Measurements from ENCODE around the gene MRPL43. TPM values are rescaled to one million over a fixed set of nuclear protein-coding genes. Genes with fewer than 3 reads are reported as not detected.
A peak's percentile ranks its signal among the peaks of the same experiment; 100 is the strongest.

The MRPL43 gene
- total and polyA plus RNA-seq, 2 experiments from 2014 or later = 83.5 to 145 TPM

DNA sequence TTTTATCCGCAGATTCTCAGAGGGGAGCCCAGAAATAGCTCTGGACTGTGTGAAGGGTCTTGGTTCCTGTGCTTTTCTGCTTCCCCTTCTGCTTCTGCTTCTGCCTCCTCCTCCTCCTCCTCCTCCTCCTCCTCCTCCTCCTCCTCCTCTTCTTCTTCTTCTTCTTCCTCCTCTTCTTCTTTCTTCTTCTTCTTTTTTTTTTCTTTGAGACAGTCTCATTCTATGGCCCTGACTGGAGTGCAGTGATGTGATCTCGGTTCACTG is 32.1 kb upstream of the MRPL43 start:
- H3K27ac ChIP-seq = no peak overlapping the region
- H3F3A ChIP-seq (ENCODE audit: insufficient read depth) = 0 out of 2 replicates have a peak, but pooled peaks cover 7% of the 10 kb centered on the region
- H3K9ac ChIP-seq = no peak overlapping the region
- WGBS, 2 experiments (ENCODE audit: low coverage in 1 of 2, low lambda C conversion rate in 2 of 2, missing lambda C conversion rate in 2 of 2) = 64 to 66% methylated on average over 2 of the region's 2 CpGs
- no peaks in the 10 kb centered on the region for H3K36me3 ChIP-seq (ENCODE audit: low read depth)
- no peaks in the 10 kb centered on the region for H3K79me2 ChIP-seq (ENCODE audit: insufficient read depth)
- H2AFZ ChIP-seq = no peak overlapping the region
- no peak overlapping the region for H3K4me2 ChIP-seq (ENCODE audit: unreplicated experiment)
- TF ChIP-seq EZH2phosphoT487 (IDR thresholded peaks at IDR 0.05; ENCODE audit: insufficient read depth, low read depth) (no peak), EZH2 (IDR thresholded peaks at IDR 0.05; ENCODE audit: insufficient read depth, poor library complexity, severe bottlenecking) (no peak)
- no peak overlapping the region for H3K4me3 ChIP-seq
- in situ Hi-C loops (cut with MboI) = no loop called here
- H3K4me1 ChIP-seq (ENCODE audit: insufficient read depth) = peaks cover 6% of the 10 kb centered on the region
- no peaks in the 10 kb centered on the region for H3K9me3 ChIP-seq (ENCODE audit: low read depth)
- no peaks in the 10 kb centered on the region for H3K9me2 ChIP-seq (ENCODE audit: insufficient read depth)
- no peaks in the 10 kb centered on the region for H4K20me1 ChIP-seq (ENCODE audit: insufficient read depth)
- DNase-seq = no peak
- no peaks in the 10 kb centered on the region for H3K27me3 ChIP-seq (replicated peaks; ENCODE audit: insufficient read depth)

DNA sequence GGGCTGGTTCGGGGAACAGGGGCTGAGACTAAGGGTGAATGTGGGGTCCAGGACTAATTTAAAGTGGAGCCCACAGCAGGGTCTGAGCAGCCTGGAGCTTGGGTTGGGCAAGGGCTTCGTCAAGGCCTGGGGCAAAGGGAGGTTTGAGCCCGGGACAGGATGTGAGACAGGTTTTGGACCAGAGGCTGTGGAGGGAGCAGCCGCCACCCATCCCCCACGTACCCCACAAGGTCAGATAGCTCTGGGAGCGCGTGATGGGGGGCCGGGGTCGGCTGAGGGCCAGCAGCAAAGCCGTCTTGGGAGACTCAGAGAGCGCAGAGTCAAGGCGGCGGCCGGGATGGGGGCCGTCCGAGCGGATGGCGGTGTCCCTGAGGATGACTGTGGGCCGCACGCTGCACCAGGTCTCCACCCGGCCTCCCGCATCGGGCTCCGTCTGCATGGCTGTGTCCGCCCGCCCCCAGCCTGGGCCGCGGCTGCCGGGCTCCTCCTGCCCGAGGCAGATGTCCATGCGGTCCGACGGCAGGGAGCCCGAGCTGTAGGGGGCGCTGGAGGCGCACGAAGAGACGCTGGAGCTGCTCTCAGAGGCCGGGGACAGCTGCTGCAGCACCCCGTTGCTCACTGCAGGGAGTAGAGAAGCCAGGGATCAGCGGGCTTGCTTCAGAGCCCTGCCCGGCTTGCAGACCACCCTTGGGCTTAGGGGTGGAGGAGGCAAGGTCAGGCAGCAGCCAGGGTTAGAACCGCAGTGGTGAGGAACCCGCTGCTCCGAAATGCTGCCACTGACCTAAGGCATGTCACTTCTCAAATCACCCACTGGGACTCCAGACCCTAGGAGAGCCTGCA is 31.5 kb upstream of the MRPL43 start:
- Histone ChIP-seq H3K9me2 (ENCODE audit: insufficient read depth) (no peaks in the 10 kb centered on the region), H3K4me1 (ENCODE audit: insufficient read depth) (peaks cover 6% of the 10 kb centered on the region), H3K9ac (no peak overlapping the region), H3K27ac (no peak overlapping the region), H3F3A (ENCODE audit: insufficient read depth) (0 out of 2 replicates have a peak, but pooled peaks cover 7% of the 10 kb centered on the region), H3K79me2 (ENCODE audit: insufficient read depth) (no peaks in the 10 kb centered on the region), H3K9me3 (ENCODE audit: low read depth) (no peaks in the 10 kb centered on the region), H4K20me1 (ENCODE audit: insufficient read depth) (no peaks in the 10 kb centered on the region), H3K4me3 (no peak overlapping the region), H3K27me3 (replicated peaks; ENCODE audit: insufficient read depth) (no peaks in the 10 kb centered on the region), H2AFZ (no peak overlapping the region), H3K36me3 (ENCODE audit: low read depth) (no peaks in the 10 kb centered on the region), H3K4me2 (ENCODE audit: unreplicated experiment) (no peak overlapping the region)
- peak; percentile 93 for DNase-seq
- 22 to 35% methylated on average over 27 to 45 of the region's 45 CpGs for WGBS, 2 experiments (ENCODE audit: low coverage in 1 of 2, low lambda C conversion rate in 2 of 2, missing lambda C conversion rate in 2 of 2)
- in situ Hi-C loops (cut with MboI) = no loop called here
- no peak for TF ChIP-seq EZH2phosphoT487 (IDR thresholded peaks at IDR 0.05; ENCODE audit: insufficient read depth, low read depth)
- no peak for TF ChIP-seq EZH2 (IDR thresholded peaks at IDR 0.05; ENCODE audit: insufficient read depth, poor library complexity, severe bottlenecking)

DNA sequence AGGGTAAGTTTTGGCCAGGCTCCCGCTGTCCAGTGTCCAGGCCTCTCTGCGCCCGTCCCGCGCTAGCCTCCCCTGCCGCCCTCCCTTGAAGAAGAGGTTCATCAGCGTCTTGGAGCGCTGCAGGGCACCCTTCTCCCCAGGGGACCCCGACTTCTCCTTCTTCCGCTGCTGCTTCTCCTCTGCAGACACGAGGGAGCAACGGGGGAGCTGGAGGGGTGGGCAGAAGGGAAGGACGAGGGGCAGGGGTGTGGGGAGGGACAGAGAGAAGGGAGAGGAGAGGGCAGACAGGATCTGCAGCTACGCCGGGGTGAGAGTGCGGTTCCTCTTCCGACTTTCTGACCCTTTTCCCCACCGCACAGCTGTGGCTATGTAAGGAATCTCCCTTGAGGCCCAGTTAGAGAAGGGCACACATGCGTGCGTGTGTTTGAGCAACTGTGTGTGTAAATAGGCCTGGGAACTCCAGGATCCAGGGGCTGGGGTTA is 30.9 kb upstream of the MRPL43 start:
- DNase-seq = no peak
- Histone ChIP-seq H3F3A (ENCODE audit: insufficient read depth) (0 out of 2 replicates have a peak, but pooled peaks cover 12% of the 10 kb centered on the region), H3K27me3 (replicated peaks; ENCODE audit: insufficient read depth) (no peaks in the 10 kb centered on the region), H3K4me2 (ENCODE audit: unreplicated experiment) (no peak overlapping the region), H3K4me3 (no peak overlapping the region), H4K20me1 (ENCODE audit: insufficient read depth) (no peaks in the 10 kb centered on the region), H3K9me3 (ENCODE audit: low read depth) (no peaks in the 10 kb centered on the region), H3K9me2 (ENCODE audit: insufficient read depth) (no peaks in the 10 kb centered on the region), H3K79me2 (ENCODE audit: insufficient read depth) (no peaks in the 10 kb centered on the region), H3K4me1 (ENCODE audit: insufficient read depth) (peaks cover 10% of the 10 kb centered on the region), H3K9ac (no peak overlapping the region), H2AFZ (no peak overlapping the region), H3K27ac (no peak overlapping the region), H3K36me3 (ENCODE audit: low read depth) (no peaks in the 10 kb centered on the region)
- in situ Hi-C loops (cut with MboI) = no loop called here
- 82 to 87% methylated on average over 12 to 20 of the region's 20 CpGs for WGBS, 2 experiments (ENCODE audit: low coverage in 1 of 2, low lambda C conversion rate in 2 of 2, missing lambda C conversion rate in 2 of 2)
- TF ChIP-seq EZH2phosphoT487 (IDR thresholded peaks at IDR 0.05; ENCODE audit: insufficient read depth, low read depth) (no peak), EZH2 (IDR thresholded peaks at IDR 0.05; ENCODE audit: insufficient read depth, poor library complexity, severe bottlenecking) (no peak)

DNA sequence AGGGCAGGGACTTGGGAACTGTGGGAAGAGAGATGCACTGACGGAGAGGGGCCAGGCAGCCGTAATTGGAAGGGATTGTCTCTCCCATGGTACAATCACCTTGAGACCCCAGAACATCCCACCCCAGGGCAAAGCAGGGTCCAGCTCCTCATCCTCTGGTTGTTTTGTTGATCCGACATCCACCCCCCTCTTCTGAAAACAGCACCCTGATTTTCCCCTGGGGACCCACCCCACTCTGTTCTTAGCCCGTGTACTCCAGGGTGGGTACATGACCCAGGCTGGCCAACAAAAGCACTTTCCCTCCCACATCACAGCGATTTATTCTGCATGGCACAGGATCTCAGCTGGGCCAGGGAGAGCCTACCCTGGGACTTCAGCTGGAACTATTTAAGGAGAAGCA is 29.5 kb upstream of the MRPL43 start:
- Histone ChIP-seq H3F3A (ENCODE audit: insufficient read depth) (peaks cover 20% of the 10 kb centered on the region; the same call in 1 of the 2 replicates), H3K4me1 (ENCODE audit: insufficient read depth) (peaks cover 20% of the 10 kb centered on the region), H3K9ac (no peak overlapping the region), H3K36me3 (ENCODE audit: low read depth) (no peaks in the 10 kb centered on the region), H4K20me1 (ENCODE audit: insufficient read depth) (no peaks in the 10 kb centered on the region), H3K27ac (no peak overlapping the region), H2AFZ (no peak overlapping the region), H3K9me3 (ENCODE audit: low read depth) (no peaks in the 10 kb centered on the region), H3K9me2 (ENCODE audit: insufficient read depth) (no peaks in the 10 kb centered on the region), H3K79me2 (ENCODE audit: insufficient read depth) (no peaks in the 10 kb centered on the region), H3K4me3 (no peak overlapping the region), H3K4me2 (ENCODE audit: unreplicated experiment) (no peak overlapping the region), H3K27me3 (replicated peaks; ENCODE audit: insufficient read depth) (no peaks in the 10 kb centered on the region)
- 56 to 73% methylated on average over 5 of the region's 5 CpGs for WGBS, 2 experiments (ENCODE audit: low coverage in 1 of 2, low lambda C conversion rate in 2 of 2, missing lambda C conversion rate in 2 of 2)
- TF ChIP-seq EZH2phosphoT487 (IDR thresholded peaks at IDR 0.05; ENCODE audit: insufficient read depth, low read depth) (no peak), EZH2 (IDR thresholded peaks at IDR 0.05; ENCODE audit: insufficient read depth, poor library complexity, severe bottlenecking) (no peak)
- in situ Hi-C loops (cut with MboI) = no loop called here
- DNase-seq = no peak
